Tibial artery (tissue), 4 donors: ENCODE results near the gene IQCH.

Experiments
- DNase-seq, 2 donors: peaks; one replicate each; pipeline ENCODE4 v3.0.0-alpha.2; 2019
- H3K27ac ChIP-seq, 2 donors: fragments of 200-600 bp; sonication (generic) in 1 of 2; 1 replicate in 1 of 2; 2 replicates in 1 of 2; pipeline ENCODE4 v1.5.1; 2018 to 2019; ENCODE audit warnings: mild to moderate bottlenecking in 1 of 2
- H3K27me3 ChIP-seq, 2 donors: fragments of 200-600 bp; sonication (generic) in 1 of 2; one replicate each; pipeline versions ENCODE4 v1.5.1 to v1.6.0; 2016 to 2019
- H3K36me3 ChIP-seq, 3 donors: fragments of 200-600 bp; sonication (generic) in 2 of 3; one replicate each; pipeline ENCODE4 v1.5.1; 2016 to 2019; ENCODE audit warnings: mild to moderate bottlenecking in 2 of 3
- H3K4me1 ChIP-seq, 4 donors: fragments of 200-600 bp; sonication (generic) in 2 of 4; 1 replicate in 3 of 4; 2 replicates in 1 of 4; pipeline ENCODE4 v1.5.1; 2016 to 2019
- H3K4me3 ChIP-seq, 2 donors: fragments of 200-600 bp; sonication (generic) in 1 of 2; 1 replicate in 1 of 2; 2 replicates in 1 of 2; pipeline ENCODE4 v1.5.1; 2018 to 2019; ENCODE audit warnings: mild to moderate bottlenecking in 2 of 2
- H3K9me3 ChIP-seq, 3 donors: fragments of 200-600 bp; sonication (generic) in 1 of 3; one replicate each; pipeline ENCODE4 v1.5.1; 2016 to 2019
- CTCF ChIP-seq, 2 experiments: fragments of 200-600 bp in 1 of 2; fragments of 450-650 bp in 1 of 2; IDR thresholded peaks; one replicate each; pipeline ENCODE4 v1.5.1; 2017 to 2019; ENCODE audit warnings: antibody characterized with exemption in 2 of 2, mild to moderate bottlenecking in 1 of 2, moderate library complexity in 1 of 2
- intact Hi-C: fragments of 100-400 bp; cut with DNase I; formaldehyde crosslinking; loops from one replicate; pipeline ENCODE4 v1.15.0; 2023; ENCODE audit warnings: low total_unique reads

Gene IQCH

DNA sequence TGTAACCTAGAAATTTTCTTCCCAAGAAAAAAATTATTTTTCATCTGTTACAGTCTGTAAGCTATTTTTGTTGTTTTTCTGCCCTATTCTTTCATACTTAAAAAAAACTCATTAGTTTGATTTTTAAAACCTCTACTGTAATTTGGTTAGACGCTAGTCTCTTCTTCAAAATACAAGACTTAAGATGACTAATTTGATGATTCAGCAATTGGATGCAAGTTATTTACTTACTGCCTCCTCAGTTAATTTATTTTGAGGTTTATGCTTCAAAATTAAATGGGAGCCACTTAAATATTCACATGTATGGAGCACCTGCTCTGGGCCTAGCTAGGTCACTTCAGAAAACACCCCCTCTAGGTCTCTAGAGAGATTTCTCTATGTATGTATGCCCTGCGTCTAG, 132.4 kb downstream of the IQCH start:
- Histone ChIP-seq H3K27ac (no peak overlapping the region), H3K4me1 (no peaks in the 10 kb centered on the region), H3K9me3 (no peaks in the 10 kb centered on the region), H3K27me3 (no peaks in the 10 kb centered on the region), H3K36me3 (no peaks in the 10 kb centered on the region), H3K4me3 (no peak overlapping the region)
- intact Hi-C loops = no loop called here
- no peak for DNase-seq
- no peak for TF ChIP-seq CTCF (IDR thresholded peaks at IDR 0.05)

- Histone ChIP-seq H3K9me3 (no peaks in the 10 kb centered on the region), H3K4me3 (no peak overlapping the region), H3K27me3 (no peaks in the 10 kb centered on the region), H3K27ac (no peak overlapping the region), H3K36me3 (no peaks in the 10 kb centered on the region), H3K4me1 (no peaks in the 10 kb centered on the region)
- intact Hi-C loops = no loop called here
- DNase-seq = no peak
- TF ChIP-seq CTCF (IDR thresholded peaks at IDR 0.05) = no peak
These were observed 135.4 kb downstream of the IQCH start for GRCh38 chr15:67389975-67390374.

GRCh38 chr15:67394873-67395639, 140.5 kb downstream of the IQCH start:
- H3K27ac ChIP-seq = no peak overlapping the region
- no peaks in the 10 kb centered on the region for H3K36me3 ChIP-seq
- H3K9me3 ChIP-seq = no peaks in the 10 kb centered on the region
- intact Hi-C loops = no loop called here
- DNase-seq = no peak
- H3K27me3 ChIP-seq = no peaks in the 10 kb centered on the region
- H3K4me3 ChIP-seq = no peak overlapping the region
- no peak for TF ChIP-seq CTCF (IDR thresholded peaks at IDR 0.05)
- H3K4me1 ChIP-seq = no peaks in the 10 kb centered on the region

- H3K9me3 ChIP-seq = no peaks in the 10 kb centered on the region
- TF ChIP-seq CTCF (IDR thresholded peaks at IDR 0.05) = no peak
- no peak overlapping the region for H3K27ac ChIP-seq
- H3K4me3 ChIP-seq = no peak overlapping the region
- intact Hi-C loops = no loop called here
- no peaks in the 10 kb centered on the region for H3K27me3 ChIP-seq
- H3K36me3 ChIP-seq = no peaks in the 10 kb centered on the region
- H3K4me1 ChIP-seq = no peaks in the 10 kb centered on the region
- DNase-seq = no peak
These were observed 141.5 kb downstream of the IQCH start for GRCh38 chr15:67396114-67396513.

DNA sequence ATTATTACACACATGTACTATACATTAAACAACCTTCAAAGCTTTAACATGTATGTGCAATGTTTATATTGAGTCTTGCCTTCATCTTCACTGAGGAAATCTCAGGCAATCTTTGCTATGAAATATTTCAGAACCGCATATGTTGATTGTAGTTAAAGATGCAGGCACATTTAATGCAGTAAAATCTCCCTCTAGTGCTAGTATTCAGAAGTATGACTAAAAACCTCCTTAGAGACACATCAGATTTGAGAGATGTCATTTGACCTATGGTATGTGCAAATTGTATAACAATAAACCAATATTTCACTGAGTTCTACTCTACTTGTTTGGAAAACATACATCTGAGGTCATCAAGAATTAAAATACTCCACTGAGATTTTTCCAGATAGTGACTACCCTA, 142.6 kb downstream of the IQCH start:
- no peak for TF ChIP-seq CTCF (IDR thresholded peaks at IDR 0.05)
- H3K36me3 ChIP-seq = no peaks in the 10 kb centered on the region
- H3K9me3 ChIP-seq = no peaks in the 10 kb centered on the region
- no peaks in the 10 kb centered on the region for H3K27me3 ChIP-seq
- H3K4me1 ChIP-seq = no peaks in the 10 kb centered on the region
- no peak overlapping the region for H3K4me3 ChIP-seq
- DNase-seq = no peak
- intact Hi-C loops = no loop called here
- H3K27ac ChIP-seq = no peak overlapping the region

GRCh38 chr15:67399925-67400324, 145.3 kb downstream of the IQCH start:
- Histone ChIP-seq H3K36me3 (no peaks in the 10 kb centered on the region), H3K9me3 (no peaks in the 10 kb centered on the region), H3K27me3 (no peaks in the 10 kb centered on the region), H3K4me3 (no peak overlapping the region), H3K27ac (no peak overlapping the region), H3K4me1 (no peaks in the 10 kb centered on the region)
- intact Hi-C loops = no loop called here
- TF ChIP-seq CTCF (IDR thresholded peaks at IDR 0.05) = no peak
- DNase-seq = no peak
